ENCODE data around the gene PAX9.

The PAX9 gene

GRCh38 chr14:36661506-36662257 is at the start of gene PAX9:
PAX9 (plus strand) TSS chr14:36661860; CDS start chr14:36662090, 230 bp downstream.
- no peaks in the 10 kb centered on the region for H4K20me1 ChIP-seq (ENCODE audit: control insufficient read depth, insufficient read depth, low read depth, low read length)
- H3K4me3 ChIP-seq (ENCODE audit: low read length): no peak within 1 kb of the TSS
- no peaks in the 10 kb centered on the region for H3K27me3 ChIP-seq (ENCODE audit: control insufficient read depth, low read length)
- TF ChIP-seq EZH2phosphoT487 (IDR thresholded peaks at IDR 0.05; ENCODE audit: borderline replicate concordance, low read length): no peak
- TF ChIP-seq, protein P1, sequence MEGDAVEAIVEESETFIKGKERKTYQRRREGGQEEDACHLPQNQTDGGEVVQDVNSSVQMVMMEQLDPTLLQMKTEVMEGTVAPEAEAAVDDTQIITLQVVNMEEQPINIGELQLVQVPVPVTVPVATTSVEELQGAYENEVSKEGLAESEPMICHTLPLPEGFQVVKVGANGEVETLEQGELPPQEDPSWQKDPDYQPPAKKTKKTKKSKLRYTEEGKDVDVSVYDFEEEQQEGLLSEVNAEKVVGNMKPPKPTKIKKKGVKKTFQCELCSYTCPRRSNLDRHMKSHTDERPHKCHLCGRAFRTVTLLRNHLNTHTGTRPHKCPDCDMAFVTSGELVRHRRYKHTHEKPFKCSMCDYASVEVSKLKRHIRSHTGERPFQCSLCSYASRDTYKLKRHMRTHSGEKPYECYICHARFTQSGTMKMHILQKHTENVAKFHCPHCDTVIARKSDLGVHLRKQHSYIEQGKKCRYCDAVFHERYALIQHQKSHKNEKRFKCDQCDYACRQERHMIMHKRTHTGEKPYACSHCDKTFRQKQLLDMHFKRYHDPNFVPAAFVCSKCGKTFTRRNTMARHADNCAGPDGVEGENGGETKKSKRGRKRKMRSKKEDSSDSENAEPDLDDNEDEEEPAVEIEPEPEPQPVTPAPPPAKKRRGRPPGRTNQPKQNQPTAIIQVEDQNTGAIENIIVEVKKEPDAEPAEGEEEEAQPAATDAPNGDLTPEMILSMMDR (IDR thresholded peaks at IDR 0.05; ENCODE audit: low read depth, low read length, poor library complexity, severe bottlenecking): no peak
- no peak within 1 kb of the TSS for H3K4me2 ChIP-seq (ENCODE audit: low read length)
- H3K27ac ChIP-seq (ENCODE audit: low read depth, low read length): no peak within 1 kb of the TSS
- no peaks in the 10 kb centered on the region for H3K79me2 ChIP-seq (ENCODE audit: control insufficient read depth, low read length)
- no peaks in the 10 kb centered on the region for H3K36me3 ChIP-seq (ENCODE audit: control insufficient read depth, low read length)
- no peaks in the 10 kb centered on the region for H3K9me2 ChIP-seq (replicated peaks; ENCODE audit: control insufficient read depth, low read length)
- H3K9me3 ChIP-seq (ENCODE audit: control insufficient read depth, insufficient read depth, low read length): peaks cover 16% of the 10 kb centered on the region; the same call in 1 of the 2 replicates
- H3F3A ChIP-seq (ENCODE audit: control insufficient read depth, insufficient read depth): no peaks in the 10 kb centered on the region
- no peaks in the 10 kb centered on the region for H3K4me1 ChIP-seq (ENCODE audit: control insufficient read depth, low read length)

- Histone ChIP-seq H3F3A (ENCODE audit: control insufficient read depth, insufficient read depth) (no peaks in the 10 kb centered on the region), H3K27ac (ENCODE audit: low read depth, low read length) (no peak overlapping the region), H3K36me3 (ENCODE audit: control insufficient read depth, low read length) (no peaks in the 10 kb centered on the region), H3K9me2 (replicated peaks; ENCODE audit: control insufficient read depth, low read length) (no peaks in the 10 kb centered on the region), H3K4me2 (ENCODE audit: low read length) (no peak overlapping the region), H4K20me1 (ENCODE audit: control insufficient read depth, insufficient read depth, low read depth, low read length) (no peaks in the 10 kb centered on the region), H3K4me3 (ENCODE audit: low read length) (no peak overlapping the region), H3K79me2 (ENCODE audit: control insufficient read depth, low read length) (no peaks in the 10 kb centered on the region), H3K27me3 (ENCODE audit: control insufficient read depth, low read length) (no peaks in the 10 kb centered on the region), H3K4me1 (ENCODE audit: control insufficient read depth, low read length) (no peaks in the 10 kb centered on the region), H3K9me3 (ENCODE audit: control insufficient read depth, insufficient read depth, low read length) (peaks cover 3% of the 10 kb centered on the region; the same call in 1 of the 2 replicates)
- TF ChIP-seq EZH2phosphoT487 (IDR thresholded peaks at IDR 0.05; ENCODE audit: borderline replicate concordance, low read length): no peak
- TF ChIP-seq, protein P1 (IDR thresholded peaks at IDR 0.05; ENCODE audit: low read depth, low read length, poor library complexity, severe bottlenecking): no peak
These were observed 43.8 kb upstream of the PAX9 start for GRCh38 chr14:36617824-36618223.

GRCh38 chr14:36618641-36619040 is 43.0 kb upstream of the PAX9 start:
- no peaks in the 10 kb centered on the region for H3K79me2 ChIP-seq (ENCODE audit: control insufficient read depth, low read length)
- no peaks in the 10 kb centered on the region for H3K9me2 ChIP-seq (replicated peaks; ENCODE audit: control insufficient read depth, low read length)
- H3K4me3 ChIP-seq (ENCODE audit: low read length): no peak overlapping the region
- no peaks in the 10 kb centered on the region for H4K20me1 ChIP-seq (ENCODE audit: control insufficient read depth, insufficient read depth, low read depth, low read length)
- H3F3A ChIP-seq (ENCODE audit: control insufficient read depth, insufficient read depth): no peaks in the 10 kb centered on the region
- no peaks in the 10 kb centered on the region for H3K27me3 ChIP-seq (ENCODE audit: control insufficient read depth, low read length)
- no peak overlapping the region for H3K4me2 ChIP-seq (ENCODE audit: low read length)
- no peak for TF ChIP-seq EZH2phosphoT487 (IDR thresholded peaks at IDR 0.05; ENCODE audit: borderline replicate concordance, low read length)
- TF ChIP-seq, protein P1 (IDR thresholded peaks at IDR 0.05; ENCODE audit: low read depth, low read length, poor library complexity, severe bottlenecking): no peak
- H3K9me3 ChIP-seq (ENCODE audit: control insufficient read depth, insufficient read depth, low read length): peaks cover 3% of the 10 kb centered on the region; the same call in 1 of the 2 replicates
- H3K27ac ChIP-seq (ENCODE audit: low read depth, low read length): no peak overlapping the region
- H3K36me3 ChIP-seq (ENCODE audit: control insufficient read depth, low read length): no peaks in the 10 kb centered on the region
- H3K4me1 ChIP-seq (ENCODE audit: control insufficient read depth, low read length): no peaks in the 10 kb centered on the region

Data from DOHH2 (cell line).